Activated CD4-positive, alpha-beta T cell treated with anti-CD3 and anti-CD28 coated beads, Interleukin-2, amount 50 U/mL, for 1 hour (primary cell): ENCODE data around the gene DGKI.

ENCODE experiments used
- DNase-seq: peaks from one replicate; pipeline ENCODE4 v3.0.0-alpha.2; 2020

DGKI gene

GRCh38 chr7:137636376-137636775 lies 210.4 kb downstream of the DGKI start:
- no peak for DNase-seq

GRCh38 chr7:137635874-137636273 lies 210.9 kb downstream of the DGKI start:
- DNase-seq: no peak

- DNase-seq: no peak
Observed at GRCh38 chr7:137635132-137635531, 211.6 kb downstream of the DGKI start.

- no peak for DNase-seq
Observed at GRCh38 chr7:137634356-137634755, 212.4 kb downstream of the DGKI start.

- no peak for DNase-seq
Observed at GRCh38 chr7:137633133-137633532, 213.6 kb downstream of the DGKI start.

GRCh38 chr7:137628216-137628615 lies 218.6 kb downstream of the DGKI start:
- no peak for DNase-seq

GRCh38 chr7:137626469-137627067 lies 220.2 kb downstream of the DGKI start:
- no peak for DNase-seq

GRCh38 chr7:137625197-137625596 lies 221.6 kb downstream of the DGKI start:
- DNase-seq: no peak

GRCh38 chr7:137619181-137619580 lies 227.6 kb downstream of the DGKI start:
- no peak for DNase-seq

GRCh38 chr7:137618748-137619147 lies 228.0 kb downstream of the DGKI start:
- no peak for DNase-seq

GRCh38 chr7:137613006-137613525 lies 233.7 kb downstream of the DGKI start:
- no peak for DNase-seq

GRCh38 chr7:137611606-137612005 lies 235.2 kb downstream of the DGKI start:
- no peak for DNase-seq

GRCh38 chr7:137609500-137609899 lies 237.3 kb downstream of the DGKI start:
- DNase-seq: no peak

- no peak for DNase-seq
Observed at GRCh38 chr7:137606061-137606674, 240.6 kb downstream of the DGKI start.

GRCh38 chr7:137603043-137603442 lies 243.7 kb downstream of the DGKI start:
- DNase-seq: no peak

GRCh38 chr7:137601642-137602041 lies 245.1 kb downstream of the DGKI start:
- DNase-seq: no peak

- no peak for DNase-seq
Observed at GRCh38 chr7:137597856-137598255, 248.9 kb downstream of the DGKI start.

- DNase-seq: no peak
Observed at GRCh38 chr7:137593115-137593711, 253.6 kb downstream of the DGKI start.

- no peak for DNase-seq
Observed at GRCh38 chr7:137592232-137592896, 254.4 kb downstream of the DGKI start.

- no peak for DNase-seq
Observed at GRCh38 chr7:137591421-137591837, 255.3 kb downstream of the DGKI start.

GRCh38 chr7:137590756-137591305 lies 255.9 kb downstream of the DGKI start:
- DNase-seq: no peak

- no peak for DNase-seq
Observed at GRCh38 chr7:137590071-137590755, 256.6 kb downstream of the DGKI start.

- no peak for DNase-seq
Observed at GRCh38 chr7:137587326-137587725, 259.4 kb downstream of the DGKI start.
